HUDEP-2 (cell line): ENCODE data around the gene C1QTNF12.

Experiments used
- DNase-seq, 76 experiments: peaks; one replicate each; lab custom pipeline; 2025; ENCODE audit not compliant: unreplicated experiment in 76 of 76; lab: John Stamatoyannopoulos, UW

Gene C1QTNF12, protein sequence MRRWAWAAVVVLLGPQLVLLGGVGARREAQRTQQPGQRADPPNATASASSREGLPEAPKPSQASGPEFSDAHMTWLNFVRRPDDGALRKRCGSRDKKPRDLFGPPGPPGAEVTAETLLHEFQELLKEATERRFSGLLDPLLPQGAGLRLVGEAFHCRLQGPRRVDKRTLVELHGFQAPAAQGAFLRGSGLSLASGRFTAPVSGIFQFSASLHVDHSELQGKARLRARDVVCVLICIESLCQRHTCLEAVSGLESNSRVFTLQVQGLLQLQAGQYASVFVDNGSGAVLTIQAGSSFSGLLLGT

GRCh38 chr1:1246577-1247340 is at the start of gene C1QTNF12:
Gene C1QTNF12, minus strand, starts transcription at chr1:1246722. Its CDS starts 32 bp downstream, at chr1:1246690.
- DNase-seq = no peak

GRCh38 chr1:1295154-1295923 is 48.8 kb upstream of the C1QTNF12 start:
- no peak for DNase-seq

DNA sequence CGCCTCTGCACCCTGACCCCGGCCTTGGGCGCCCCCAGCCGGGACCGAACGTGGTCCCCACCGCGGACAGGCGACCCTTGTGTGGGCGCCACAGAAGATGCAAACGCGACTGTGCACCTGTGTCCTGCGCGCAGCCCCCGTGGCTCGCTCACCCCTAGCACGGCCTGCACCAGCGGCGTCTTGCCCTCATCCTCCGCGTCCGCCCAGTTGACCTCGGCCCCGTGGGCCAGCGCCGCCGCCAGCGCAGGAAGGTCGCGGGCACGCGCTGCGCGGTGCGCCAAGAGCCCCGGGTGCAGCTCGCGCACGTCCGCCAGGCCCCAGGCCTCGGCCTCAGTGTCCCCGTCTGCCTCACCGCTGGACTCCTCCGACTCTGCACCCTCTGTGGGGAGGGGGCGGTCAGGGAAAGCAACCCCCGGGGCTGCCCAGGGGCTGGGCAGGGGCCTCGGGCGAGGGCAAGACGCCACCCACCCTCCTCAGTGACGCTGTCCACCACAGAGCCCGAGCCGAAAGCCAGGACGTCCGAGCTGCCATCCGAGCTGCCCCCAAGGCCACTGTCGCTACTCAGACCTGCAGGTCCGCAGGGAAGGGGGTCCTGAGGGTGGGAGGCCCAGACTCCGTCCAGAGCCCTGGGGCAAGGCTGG is 47.8 kb upstream of the C1QTNF12 start:
- no peak for DNase-seq

DNA sequence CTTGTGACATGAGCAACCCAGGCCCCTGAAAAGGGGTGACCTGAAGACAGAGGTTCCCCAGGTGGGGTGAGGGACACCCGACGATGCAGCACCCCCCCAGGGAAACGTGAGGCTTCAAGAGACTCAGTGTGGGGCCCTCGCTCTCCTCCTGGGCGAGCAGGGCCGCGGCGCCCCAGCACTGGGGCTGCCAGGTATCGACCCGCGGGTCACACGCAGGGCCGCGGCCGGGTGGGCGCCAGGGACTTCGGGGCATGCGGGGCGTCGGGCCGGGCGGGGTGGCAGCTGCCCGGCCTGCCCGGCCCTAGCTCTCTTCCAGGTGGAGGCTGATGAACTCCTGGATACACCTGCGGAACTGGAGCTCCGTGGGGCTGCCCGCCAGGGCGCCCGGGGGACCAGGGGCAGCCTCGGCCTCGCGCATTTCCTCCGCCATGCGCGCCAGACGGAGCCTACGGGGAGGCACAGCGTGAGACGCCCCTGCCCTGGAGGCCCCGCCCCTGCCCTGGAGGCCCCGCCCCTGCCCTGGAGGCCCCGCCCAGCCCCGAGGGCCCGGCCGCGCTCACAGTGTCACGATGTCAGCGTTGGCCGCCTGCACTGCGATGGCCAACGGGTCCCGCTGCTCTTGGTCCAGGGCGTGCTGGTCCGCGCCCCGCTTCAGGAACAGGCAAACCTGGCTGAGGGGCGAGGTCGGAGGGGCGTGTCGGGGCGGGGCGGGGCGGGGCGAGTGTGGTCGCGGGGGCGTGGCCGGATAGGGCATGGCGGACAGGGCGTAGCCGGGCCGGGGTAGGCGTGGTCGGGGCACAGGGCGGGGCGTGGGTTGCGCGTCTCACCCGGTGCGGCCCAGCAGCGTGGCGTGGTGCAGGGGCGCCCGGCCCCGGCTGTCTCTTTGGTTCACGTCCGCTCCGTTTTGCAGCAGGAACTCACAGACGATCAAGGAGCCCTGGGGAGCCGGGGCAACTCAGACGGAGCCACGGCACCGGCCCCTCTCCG is 47.0 kb upstream of the C1QTNF12 start:
- peak in 15 of 76 experiments; percentile 15 to 43 (median 23) for DNase-seq

DNA sequence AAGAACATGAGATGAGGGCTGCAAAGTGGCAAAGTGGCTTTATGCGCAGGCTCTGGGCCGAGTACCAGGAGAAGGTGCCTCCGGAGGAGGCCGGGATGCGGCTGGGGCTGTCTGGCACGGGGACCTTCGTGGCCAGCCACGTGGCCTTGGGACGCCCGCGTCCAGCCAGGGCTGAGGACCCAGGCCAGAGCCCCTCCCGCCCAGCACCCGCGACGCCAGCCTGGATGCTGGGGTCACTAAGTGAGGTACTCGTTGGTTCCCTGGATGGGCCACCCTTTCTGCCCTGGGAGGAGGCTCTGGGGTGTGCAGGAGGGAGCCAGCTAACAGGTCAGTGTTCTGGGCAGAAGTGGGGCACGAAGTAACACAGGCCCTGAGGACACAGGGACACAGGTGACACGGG is 46.3 kb upstream of the C1QTNF12 start:
- no peak for DNase-seq

DNA sequence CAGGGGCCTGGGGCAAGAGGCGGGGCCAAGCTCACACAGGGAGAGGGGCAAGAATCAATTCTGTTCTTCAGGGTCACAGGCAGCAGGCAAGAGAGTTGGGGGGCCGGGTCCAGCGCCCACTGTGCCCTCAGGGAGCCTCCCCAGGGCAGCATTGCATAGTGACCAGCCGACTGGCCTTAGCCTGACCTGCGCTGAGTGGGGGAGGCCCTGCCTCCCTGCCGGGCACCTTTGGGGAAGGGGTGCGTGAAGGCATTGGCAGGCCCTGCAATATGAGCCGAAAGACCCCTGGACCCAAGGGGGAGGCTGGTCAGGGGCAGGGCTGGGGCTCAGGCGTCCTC is 45.9 kb upstream of the C1QTNF12 start:
- DNase-seq = no peak

GRCh38 chr1:1291548-1292441 is 45.3 kb upstream of the C1QTNF12 start:
- peak in 65 of 76 experiments; percentile 13 to 76 (median 44) for DNase-seq

DNA sequence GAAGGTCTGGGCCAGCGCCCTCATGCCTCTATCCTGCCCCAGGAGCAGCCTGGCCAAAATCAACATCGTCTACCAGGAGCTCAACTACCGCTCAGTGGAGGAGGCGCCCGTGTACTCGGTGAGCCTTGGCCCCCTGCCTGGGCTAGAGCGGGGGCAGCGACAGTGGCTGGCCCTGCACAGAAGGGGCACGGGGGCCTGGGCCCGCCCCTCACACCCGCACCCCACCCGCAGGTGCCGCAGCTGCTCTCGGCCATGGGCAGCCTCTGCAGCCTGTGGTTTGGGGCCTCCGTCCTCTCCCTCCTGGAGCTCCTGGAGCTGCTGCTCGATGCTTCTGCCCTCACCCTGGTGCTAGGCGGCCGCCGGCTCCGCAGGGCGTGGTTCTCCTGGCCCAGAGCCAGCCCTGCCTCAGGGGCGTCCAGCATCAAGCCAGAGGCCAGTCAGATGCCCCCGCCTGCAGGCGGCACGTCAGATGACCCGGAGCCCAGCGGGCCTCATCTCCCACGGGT is 44.6 kb upstream of the C1QTNF12 start:
- peak in 34 of 76 experiments; percentile 7 to 78 (median 30) for DNase-seq

DNA sequence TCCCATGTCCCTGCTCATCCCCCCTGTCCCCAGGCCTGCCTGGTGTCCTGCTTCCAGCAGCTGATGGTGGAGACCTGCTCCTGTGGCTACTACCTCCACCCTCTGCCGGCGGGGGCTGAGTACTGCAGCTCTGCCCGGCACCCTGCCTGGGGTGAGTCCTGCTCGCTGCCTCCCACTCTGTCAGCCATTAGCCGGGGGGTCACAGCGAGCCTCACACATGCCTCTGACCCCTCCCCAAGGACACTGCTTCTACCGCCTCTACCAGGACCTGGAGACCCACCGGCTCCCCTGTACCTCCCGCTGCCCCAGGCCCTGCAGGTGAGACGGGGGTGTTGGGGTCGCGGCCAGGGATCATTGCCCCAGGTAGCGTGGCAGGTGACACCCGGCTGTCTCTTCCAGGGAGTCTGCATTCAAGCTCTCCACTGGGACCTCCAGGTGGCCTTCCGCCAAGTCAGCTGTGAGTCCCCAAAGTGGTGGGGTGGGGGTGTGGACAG is 43.8 kb upstream of the C1QTNF12 start:
- DNase-seq = peak in 60 of 76 experiments; percentile 11 to 84 (median 54)

- DNase-seq = no peak
Observed at GRCh38 chr1:1287288-1288110, 41.0 kb upstream of the C1QTNF12 start.

GRCh38 chr1:1286313-1287261 is 40.1 kb upstream of the C1QTNF12 start:
- no peak for DNase-seq

DNA sequence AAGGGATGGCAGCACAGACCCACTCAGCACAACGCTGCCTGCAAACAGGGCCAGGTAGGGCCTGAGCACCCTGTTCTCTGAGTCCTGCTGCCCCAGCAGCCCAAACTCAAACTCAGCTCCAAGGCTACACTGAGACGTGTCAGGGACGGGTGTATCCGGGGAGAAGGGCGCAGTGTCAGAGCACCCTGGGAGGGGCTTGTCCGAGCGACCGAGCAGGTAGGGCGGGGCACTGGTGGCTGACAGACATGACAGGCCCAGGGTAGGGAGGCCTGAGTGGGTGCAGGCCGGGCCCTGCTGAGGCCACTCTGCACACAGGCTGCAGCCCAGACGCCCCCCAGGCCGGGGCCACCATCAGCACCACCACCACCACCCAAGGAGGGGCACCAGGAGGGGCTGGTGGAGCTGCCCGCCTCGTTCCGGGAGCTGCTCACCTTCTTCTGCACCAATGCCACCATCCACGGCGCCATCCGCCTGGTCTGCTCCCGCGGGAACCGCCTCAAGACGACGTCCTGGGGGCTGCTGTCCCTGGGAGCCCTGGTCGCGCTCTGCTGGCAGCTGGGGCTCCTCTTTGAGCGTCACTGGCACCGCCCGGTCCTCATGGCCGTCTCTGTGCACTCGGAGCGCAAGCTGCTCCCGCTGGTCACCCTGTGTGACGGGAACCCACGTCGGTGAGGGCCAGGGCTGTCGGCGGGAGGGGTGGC is 39.2 kb upstream of the C1QTNF12 start:
- DNase-seq = no peak

GRCh38 chr1:1285102-1285571 is 38.6 kb upstream of the C1QTNF12 start:
- DNase-seq = no peak

GRCh38 chr1:1284221-1285101 is 37.9 kb upstream of the C1QTNF12 start:
- DNase-seq = no peak

GRCh38 chr1:1283821-1284220 is 37.3 kb upstream of the C1QTNF12 start:
- DNase-seq = peak in 2 of 76 experiments; percentile 17 to 18
